8988T (cell line): ENCODE results near the gene SPIRE2.
"Not testable (repeated sequence)": the region's sequence is repeated elsewhere in the genome, so short reads cannot be mapped to it uniquely, and the experiment has no call there.

ENCODE experiments used
- DNase-seq: peaks from one replicate; pipeline ENCODE4 v3.0.0; 2011

Gene SPIRE2

DNA sequence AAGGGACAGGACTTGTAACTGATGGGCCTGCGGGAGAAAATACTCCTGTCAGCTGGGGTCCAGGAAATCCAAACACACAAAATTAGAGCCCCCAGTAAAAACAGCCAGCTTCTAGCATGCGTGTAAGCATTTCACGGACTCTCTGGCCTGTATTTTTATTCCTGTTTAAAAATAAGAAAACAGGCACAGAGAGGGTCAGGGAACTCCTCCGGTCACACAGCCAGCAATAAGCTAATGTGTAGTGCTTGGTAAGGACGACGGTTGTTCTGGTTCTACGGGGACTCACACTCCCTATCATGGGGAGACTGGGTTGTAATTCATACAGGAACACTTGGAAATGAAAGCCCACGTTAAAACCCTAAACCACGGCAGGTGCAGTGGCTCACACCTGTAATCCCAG, 43.6 kb downstream of the SPIRE2 start:
- DNase-seq = no peak

GRCh38 chr16:89873109-89873971, 45.1 kb downstream of the SPIRE2 start, which contains the start of gene TCF25:
Gene TCF25, plus strand, starts transcription at chr16:89873592. Its CDS starts 76 bp downstream, at chr16:89873668.
- DNase-seq = peak; percentile 89

GRCh38 chr16:89873972-89874689, 45.9 kb downstream of the SPIRE2 start:
- DNase-seq = peak; percentile 91

DNA sequence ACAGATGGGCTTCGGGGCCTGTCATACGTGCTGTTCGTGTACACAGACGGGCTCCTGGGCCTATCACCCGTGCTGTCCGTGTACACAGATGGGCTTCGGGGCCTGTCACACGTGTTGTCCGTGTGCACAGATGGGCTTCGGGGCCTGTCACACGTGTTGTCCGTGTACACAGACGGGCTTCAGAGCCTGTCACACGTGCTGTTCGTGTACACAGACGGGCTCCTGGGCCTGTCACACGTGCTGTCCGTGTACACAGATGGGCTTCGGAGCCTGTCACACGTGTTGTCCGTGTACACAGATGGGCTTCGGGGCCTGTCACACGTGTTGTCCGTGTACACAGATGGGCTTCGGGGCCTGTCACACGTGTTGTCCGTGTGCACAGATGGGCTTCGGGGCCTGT, 50.8 kb downstream of the SPIRE2 start:
- DNase-seq = not testable (repeated sequence)

GRCh38 chr16:89880477-89881367, 52.4 kb downstream of the SPIRE2 start:
- no peak for DNase-seq

DNA sequence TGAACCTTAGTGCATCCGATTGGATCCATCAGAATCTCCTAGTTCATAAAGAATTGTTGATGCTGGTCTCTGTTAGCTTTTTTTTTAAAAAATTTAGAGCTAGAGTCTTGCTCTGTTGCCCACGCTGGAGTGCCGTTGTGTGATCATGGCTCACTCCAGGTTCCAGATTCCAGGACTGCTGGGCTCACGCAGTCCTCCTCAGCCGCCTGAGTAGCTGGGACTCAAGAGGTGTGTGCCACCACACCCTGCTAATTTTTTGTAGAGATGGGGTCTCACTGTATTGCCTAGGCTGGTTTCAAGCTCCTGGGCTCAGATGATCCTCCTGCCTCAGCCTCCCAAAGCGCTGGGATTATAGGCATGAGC, 53.1 kb downstream of the SPIRE2 start:
- no peak for DNase-seq

DNA sequence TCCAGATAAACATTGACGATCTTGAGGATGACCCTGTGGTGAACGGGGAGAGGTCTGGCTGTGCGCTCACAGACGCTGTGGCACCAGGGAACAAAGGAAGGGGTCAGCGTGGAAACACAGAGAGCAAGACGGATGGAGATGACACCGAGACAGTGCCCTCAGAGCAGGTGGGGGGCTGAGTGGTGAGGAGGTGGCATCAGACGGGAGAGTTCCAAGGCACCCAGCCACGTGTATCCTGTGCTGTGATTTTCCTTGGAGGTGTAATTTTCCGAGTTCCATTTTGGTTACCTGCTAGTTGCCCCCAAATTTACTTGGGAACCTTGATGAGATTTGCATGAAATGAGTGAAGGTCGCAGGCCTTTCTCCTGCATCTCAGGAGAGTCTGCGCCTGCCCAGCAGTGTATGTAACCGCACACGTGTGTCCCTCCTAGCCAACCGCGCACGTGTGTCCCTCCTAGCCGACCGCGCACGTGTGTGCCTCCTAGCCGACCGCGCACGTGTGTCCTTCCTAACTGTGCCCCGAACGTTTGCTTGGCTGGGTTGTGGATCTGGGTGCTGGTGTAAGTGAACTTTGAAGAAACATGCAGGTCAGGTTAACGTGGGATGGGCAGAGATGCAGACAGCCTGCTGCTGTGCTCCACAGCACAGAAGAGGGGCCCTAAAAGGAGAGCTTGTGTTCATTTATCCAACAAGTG, 55.2 kb downstream of the SPIRE2 start:
- no peak for DNase-seq

DNA sequence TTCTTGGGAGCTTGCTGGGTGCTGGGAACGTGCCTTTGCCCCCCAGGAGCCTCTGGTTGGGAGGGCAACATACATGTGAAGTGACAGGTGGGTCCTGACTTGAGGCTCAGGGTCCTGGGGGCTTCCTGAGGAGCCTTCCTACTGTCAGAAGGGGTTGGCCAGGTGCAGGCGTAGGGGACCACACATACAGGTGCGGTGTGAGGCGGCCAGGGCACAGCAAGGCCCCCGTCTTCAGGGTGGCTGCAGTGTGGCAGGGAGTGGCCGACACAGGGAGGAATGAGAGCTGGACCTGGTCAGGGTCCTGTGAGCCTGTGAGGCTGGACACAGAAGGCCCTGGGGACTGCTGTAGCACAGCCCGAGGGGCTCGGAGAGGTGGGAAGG, 55.8 kb downstream of the SPIRE2 start:
- no peak for DNase-seq

DNA sequence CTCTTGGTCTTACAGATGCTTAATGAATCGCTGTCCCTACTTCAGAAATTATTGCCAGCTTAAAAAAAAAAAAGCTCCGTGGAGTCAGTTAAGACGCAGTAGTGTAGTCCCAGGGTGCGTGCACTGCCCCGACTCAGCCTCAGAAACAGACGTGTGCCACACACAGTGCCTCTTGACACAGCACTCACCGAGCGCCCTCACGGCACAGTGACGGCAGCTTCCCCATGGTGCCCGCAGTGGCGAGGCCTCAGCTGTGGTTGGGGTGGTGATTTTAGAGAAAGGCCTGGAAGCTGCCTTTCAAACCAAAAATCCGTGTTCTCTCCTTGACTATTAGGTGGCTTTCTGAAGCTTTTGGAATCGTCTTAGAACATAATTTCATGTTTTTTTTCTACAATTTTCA, 59.0 kb downstream of the SPIRE2 start:
- no peak for DNase-seq

DNA sequence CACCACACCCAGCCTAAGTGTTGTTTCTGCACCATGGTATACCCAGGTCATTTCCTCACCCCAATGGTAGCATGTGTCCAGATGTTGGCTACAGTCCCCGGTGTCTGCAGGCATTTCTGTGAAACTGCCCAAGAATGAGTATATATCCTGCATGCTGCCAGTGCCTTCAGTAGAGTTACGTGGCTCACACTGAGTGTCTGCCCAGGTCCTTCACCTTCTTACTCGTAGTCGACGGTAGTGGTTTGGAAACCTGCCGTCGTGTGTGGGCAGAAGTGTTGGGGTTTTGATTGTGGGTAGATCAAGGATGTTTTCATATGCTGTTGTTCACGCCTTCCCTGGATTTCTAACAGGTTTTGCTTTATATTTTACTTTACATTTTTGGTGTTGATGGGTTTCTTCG, 61.9 kb downstream of the SPIRE2 start:
- no peak for DNase-seq

DNA sequence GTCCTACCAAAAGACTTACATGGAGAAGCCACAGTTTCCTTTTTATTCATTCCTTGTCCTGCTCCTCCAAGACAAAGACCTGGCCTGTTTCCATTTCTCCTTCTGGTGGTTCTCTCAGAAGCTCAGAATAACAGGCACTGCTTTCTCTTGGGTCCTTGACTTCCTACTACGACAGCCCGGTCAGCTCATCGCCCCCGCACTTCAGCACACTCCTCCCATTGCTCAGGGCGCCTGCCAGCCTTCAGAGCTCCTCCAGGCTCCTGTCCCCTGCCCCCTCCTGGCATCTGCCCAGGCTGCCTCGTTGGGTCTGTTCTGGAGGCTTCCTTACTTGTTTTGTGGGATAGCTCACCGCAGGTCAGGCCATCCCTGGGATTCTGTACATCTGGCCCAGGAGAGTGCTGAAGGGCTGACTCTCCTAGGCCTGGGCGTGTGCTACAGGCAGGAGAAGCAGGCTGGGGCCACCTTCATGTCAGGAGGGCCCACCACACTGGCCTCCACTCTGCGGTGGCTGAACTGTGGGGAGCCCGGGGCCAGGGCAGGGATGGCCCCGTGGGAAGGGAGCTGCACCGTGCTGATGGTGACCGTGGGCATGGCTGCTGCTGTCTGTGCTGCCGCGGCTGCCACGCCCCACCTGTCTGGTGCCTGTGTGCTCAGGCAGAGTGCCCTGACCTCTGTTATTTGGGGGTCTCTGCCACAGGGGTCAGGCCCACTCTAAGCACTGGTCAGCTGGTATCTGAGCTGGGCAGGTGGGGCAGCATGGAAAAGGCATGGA, 62.8 kb downstream of the SPIRE2 start:
- no peak for DNase-seq

DNA sequence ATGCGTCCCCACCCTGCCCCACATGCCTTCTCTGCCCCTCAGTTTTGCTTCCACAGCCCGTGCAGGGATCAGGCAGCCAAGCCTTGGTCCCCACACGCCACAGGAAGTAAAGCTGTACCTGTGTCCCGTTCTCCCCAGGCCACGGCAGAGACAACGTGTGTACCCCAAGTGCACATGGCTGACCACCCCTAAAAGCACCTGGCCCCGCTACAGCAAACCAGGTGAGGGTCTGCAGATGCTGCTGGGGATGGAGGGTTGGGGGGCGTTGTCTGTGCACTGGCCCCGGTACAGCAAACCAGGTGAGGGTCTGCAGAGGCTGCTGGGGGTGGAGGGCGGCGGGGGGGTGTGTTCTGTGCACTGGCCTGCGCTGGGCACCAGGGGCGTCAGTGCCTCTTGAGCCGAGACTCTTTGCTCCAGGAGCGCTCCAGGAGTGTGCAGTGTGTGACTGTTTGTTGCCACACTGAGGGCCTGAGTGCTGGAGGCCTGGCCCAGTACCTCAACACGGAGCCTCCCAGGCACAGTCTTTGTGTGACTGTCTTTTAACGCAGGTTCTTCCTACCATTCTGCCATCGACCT, 63.9 kb downstream of the SPIRE2 start:
- DNase-seq = peak; percentile 81

- no peak for DNase-seq
Observed at GRCh38 chr16:89892635-89893034, 64.4 kb downstream of the SPIRE2 start.

GRCh38 chr16:89893642-89894548, 65.6 kb downstream of the SPIRE2 start:
- DNase-seq = no peak

GRCh38 chr16:89895482-89896250, 67.4 kb downstream of the SPIRE2 start:
- DNase-seq = no peak

- no peak for DNase-seq
Observed at GRCh38 chr16:89897204-89897603, 68.9 kb downstream of the SPIRE2 start.

- no peak for DNase-seq
Observed at GRCh38 chr16:89898201-89898967, 70.1 kb downstream of the SPIRE2 start.

DNA sequence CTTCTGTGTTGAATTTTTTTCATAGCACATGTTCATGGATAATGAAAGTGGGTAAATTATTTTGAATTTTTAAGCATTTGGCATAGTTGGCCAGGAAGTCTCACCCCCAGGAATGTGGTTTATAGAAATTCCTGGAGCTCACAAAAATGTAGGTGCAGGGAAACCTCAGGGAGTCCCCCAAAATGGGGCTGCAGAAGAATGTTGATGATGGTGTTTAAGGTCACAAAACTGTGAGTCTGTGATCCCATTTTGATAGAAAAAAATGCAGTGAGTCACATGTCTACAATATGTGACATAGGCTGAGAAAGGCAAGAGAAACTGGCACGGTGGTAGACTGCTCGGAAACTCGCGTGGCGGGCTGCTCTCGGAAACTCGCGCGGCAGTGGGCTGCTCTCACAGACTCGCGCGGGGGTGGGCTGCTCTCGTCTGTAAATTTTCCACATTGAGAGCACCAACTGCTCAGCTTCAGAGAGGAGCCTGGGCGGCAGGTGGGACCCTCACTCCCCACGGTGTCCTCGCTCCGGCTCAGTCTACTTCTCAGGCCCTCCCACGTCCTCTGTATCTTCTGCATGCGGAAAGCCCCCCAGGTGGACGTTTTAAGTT, 71.7 kb downstream of the SPIRE2 start:
- DNase-seq = no peak
